NCI-H510A treated with DMSO at 0.1 percent for 48 hours (cell line): ENCODE data around the gene TMEM235.
"Not testable (repeated sequence)": the region's sequence is repeated elsewhere in the genome, so short reads cannot be mapped to it uniquely, and the experiment has no call there.

ENCODE experiments used
- DNase-seq: peaks from one replicate; lab custom pipeline; 2025; lab: John Stamatoyannopoulos, UW

Gene TMEM235

DNA sequence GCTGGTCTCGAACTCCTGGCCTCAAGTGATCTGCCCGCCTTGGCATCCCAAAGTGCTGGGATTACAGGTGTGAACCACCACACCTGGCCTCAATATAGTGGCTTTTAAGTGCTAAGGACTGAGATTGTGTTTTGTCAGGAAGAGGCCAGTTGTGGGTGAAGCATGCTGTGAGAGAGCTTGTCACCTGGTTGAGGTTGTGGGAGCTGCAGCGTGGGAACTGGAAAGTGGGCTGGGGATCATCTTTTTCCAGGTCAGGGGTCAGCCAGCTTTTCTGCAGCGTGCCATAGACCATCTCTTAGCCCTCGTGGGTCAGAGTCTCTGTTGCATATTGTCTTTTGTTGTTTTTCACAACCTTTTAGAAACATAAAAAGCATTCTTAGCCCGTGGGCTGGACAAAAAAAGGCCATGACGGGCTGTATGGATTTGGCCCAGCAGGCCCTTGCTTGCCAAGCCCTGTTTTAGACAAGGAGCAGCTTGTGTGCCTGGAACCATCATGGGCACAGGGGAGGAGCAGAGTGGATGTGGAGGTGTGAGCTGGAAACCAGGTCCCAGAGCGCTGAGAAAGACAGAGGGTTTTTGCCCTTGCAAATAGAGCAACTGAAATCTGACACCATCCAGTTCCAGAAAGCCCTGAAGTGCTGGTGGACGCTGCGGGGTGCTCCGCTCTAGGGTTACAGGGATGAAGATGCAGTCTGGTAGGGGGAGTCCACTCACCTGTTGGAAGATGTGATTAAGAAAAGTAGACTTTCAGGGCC, 11.9 kb upstream of the TMEM235 start:
- DNase-seq = peak; percentile 90

DNA sequence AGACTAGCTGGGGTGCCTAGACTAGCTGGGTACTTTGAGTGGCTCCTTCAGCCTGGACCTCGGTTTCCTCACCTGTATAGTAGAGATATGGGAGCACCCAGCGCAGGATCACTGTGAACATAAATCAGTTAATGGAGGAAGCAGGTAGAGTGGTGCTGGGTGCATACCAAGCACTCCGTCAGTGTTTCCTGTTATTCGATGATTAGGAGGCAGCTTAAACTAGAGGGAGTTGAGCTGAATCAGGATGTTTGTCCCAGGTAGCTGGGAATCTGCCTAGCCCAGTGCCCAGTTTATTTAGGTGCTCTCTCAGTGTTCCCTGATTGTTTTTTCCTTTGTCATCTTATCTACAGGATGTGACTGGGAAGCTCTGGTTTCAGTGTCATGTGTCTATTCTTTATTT, 8.4 kb upstream of the TMEM235 start:
- DNase-seq = no peak

DNA sequence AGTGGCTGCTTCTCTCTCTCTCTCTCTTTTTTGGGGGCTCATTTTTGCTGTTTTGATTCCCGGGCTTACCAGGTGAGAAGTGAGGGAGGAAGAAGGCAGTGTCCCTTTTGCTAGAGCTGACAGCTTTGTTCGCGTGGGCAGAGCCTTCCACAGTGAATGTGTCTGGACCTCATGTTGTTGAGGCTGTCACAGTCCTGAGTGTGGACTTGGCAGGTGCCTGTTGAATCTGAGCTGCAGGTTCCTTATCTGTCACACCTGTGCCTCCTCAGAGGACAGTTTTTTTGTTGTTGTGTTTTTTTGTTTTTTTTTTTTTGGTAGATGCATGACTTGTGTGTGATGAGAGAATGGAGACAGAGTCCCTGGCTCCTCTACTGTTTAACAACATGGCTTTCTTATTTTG, 7.7 kb upstream of the TMEM235 start:
- DNase-seq = no peak

DNA sequence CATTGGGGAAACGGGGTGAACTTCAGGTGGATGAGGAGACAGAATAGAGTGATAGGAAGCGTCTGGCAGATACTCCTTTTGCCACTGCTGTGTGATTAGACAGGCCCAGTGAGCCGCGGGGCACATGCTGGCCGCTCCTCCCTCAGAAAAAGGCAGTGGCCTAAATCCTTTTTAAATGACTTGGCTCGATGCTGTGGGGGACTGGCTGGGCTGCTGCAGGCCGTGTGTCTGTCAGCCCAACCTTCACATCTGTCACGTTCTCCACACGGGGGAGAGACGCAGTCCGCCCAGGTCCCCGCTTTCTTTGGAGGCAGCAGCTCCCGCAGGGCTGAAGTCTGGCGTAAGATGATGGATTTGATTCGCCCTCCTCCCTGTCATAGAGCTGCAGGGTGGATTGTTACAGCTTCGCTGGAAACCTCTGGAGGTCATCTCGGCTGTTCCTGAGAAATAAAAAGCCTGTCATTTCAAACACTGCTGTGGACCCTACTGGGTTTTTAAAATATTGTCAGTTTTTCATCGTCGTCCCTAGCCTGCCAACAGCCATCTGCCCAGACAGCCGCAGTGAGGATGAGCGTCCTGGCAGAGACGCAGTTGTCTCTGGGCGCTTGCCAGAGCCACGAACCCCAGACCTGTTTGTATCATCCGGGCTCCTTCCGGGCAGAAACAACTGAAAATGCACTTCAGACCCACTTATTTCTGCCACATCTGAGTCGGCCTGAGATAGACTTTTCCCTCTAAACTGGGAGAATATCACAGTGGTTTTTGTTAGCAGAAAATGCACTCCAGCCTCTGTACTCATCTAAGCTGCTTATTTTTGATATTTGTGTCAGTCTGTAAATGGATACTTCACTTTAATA, 7.0 kb upstream of the TMEM235 start:
- no peak for DNase-seq

DNA sequence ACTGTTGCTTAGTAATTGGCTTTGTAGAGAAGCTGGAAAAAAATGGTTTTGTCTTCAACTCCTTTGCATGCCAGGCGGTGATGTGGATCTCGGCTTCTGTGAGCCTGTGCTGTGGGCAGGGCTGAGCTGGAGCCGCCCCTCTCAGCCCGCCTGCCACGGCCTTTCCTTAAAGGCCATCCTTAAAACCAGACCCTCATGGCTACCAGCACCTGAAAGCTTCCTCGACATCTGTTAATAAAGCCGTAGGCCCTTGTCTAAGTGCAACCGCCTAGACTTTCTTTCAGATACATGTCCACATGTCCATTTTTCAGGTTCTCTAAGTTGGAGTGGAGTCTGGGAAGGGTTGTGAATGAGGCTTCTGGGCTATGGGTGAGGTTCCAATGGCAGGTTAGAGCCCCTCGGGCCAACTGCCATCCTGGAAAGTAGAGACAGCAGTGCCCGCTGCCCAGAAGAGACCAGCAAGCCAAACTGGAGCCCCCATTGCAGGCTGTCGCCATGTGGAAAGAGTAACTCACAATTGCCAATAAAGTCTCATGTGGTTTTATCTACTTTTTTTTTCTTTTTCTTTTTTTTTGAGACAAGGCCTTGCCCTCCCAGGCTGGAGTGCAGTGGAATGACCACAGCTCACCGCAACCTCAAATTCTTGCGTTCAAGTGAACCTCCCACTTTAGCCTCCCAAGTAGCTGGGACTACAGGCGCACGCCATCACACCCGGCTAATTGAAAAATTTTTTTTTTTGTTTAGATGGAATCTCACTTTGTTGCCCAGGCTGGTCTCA, 6.2 kb upstream of the TMEM235 start:
- DNase-seq = no peak

DNA sequence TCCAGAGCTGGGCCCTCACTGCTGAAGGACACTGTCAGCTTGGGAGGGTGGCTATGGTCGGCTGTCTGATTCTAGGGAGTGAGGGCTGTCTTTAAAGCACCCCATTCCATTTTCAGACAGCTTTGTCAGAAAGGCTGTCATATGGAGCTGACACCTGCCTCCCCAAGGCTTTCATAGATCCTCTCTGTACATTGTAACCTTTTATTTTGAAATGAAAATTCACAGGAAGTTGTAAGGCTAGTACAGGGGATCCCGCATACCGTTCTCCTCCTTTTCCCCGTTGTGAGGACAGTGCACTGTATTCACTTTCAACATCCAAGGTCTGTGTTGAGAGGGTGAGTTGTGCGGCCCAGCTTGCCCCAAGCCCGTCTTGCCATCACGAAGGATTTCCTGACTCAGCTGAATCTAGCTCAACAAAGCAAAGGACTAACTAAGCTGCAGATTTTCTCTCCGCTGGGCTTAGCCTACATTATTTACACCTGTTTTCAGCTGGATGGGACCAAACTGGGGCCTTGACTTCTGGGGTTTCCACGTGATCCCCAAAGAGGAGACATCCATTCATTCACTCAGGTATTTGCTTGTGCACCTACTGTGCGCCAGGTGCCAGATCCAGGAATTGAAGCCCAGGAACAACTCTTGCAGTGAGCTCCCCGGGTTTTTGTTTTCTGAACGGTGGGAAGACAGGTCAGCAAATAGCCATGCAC, 5.2 kb upstream of the TMEM235 start:
- no peak for DNase-seq

DNA sequence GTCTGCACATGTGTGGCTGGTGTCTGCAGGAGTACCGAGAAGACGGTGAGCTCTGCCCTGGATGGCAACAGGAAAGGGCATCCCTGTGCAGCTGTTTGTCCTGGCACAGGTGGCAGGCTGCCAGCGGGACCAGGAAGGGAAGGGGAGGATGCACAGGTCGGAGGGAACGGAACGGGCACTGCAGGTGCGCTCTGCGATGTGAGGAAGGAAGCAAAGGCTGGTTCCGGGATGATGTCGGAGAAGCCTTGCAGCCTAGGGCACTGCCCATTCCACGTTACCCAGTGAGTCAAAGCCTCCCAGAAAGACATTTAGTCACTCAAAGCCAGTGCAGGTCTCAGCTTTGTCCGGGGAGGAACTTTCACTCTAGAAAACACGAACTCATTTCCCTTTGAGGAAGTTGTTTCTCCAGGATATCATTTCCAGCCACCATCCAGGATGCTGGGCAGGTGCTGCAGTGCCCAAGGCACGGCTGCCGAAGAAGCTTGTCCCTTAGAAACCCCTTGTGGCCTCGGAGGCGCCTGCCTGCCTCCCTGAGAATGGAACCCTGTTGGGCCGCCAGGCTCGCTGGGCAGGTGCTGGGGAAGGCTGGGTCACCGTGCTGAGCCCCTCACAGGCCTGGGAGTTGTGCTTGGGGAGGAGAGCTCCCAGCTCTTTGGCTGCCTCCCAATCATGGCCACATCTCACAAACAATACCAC, 4.5 kb upstream of the TMEM235 start:
- peak; percentile 49 for DNase-seq

DNA sequence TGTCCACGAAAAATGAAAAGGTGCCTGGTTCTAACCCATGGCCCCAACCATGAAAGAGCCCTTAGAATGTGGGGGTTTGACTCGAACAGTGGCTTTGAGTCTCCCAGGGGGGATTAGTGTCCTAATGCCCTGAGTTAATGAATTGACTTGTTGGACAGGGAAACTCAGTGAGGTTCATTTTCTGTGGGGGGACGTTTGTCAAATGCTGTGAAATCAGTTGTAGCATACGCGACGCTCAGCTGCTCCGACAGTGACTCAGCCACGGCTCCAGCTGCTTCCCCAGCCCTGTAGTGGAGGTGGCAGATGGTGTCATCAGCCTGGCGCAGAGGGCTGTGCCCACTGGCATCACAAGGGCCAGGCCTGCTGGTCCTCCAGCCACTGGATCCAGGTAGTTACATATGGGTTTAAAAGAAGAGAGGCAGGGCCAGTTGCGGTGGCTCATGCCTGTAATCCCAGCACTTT, 3.9 kb upstream of the TMEM235 start:
- DNase-seq = no peak

DNA sequence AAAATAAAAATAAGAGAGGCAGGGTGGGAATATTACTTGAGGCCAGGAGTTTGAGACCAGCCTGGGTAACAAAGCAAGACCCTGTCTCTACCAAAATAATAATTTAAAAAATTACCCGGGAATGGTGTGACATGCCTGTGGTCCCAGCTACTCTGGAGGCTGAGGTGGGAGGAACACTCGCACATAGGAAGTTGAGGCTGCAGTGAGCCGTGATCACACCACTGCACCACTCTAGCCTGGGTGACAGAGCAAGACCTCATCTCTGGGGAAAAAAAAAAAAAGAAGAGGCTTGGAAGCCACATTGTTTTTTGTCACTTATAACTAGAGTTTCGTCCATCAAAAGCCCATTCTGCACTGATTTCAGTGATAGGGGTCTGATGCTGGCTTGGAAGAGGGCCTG, 3.3 kb upstream of the TMEM235 start:
- no peak for DNase-seq

DNA sequence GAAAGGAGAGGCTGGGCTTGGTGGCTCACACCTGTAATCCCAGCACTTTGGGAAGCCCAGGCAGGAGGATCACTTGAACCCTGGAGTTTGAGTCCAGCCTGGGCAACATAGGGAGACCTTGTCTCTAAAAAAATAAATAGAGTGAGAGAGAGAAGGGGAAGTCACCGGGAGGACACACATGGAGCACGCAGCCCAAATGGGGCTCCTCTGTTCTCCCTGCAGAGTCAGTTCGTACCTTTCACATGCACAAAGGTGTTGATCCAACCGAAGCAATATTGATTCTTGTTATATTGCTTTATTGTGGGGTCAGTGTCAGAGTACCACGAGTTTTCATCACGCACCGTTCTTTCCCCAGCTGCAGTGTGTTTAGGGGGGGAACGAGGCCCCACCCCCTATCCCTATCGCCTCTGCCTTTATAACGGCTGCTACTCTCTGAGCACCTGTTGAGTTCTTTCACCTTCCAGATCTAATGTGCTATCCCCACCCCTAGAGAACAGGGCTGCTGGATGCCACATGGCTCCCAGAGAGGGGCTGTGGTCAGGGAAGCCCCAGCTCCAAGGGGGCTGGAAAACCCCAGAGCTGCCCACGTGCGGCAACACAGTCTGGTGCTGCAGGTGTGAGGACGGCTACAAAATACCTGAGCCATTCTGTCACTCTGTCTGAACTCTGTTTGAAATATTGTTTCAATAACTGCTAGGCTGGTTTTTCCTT, 1.0 kb upstream of the TMEM235 start:
- DNase-seq = no peak

DNA sequence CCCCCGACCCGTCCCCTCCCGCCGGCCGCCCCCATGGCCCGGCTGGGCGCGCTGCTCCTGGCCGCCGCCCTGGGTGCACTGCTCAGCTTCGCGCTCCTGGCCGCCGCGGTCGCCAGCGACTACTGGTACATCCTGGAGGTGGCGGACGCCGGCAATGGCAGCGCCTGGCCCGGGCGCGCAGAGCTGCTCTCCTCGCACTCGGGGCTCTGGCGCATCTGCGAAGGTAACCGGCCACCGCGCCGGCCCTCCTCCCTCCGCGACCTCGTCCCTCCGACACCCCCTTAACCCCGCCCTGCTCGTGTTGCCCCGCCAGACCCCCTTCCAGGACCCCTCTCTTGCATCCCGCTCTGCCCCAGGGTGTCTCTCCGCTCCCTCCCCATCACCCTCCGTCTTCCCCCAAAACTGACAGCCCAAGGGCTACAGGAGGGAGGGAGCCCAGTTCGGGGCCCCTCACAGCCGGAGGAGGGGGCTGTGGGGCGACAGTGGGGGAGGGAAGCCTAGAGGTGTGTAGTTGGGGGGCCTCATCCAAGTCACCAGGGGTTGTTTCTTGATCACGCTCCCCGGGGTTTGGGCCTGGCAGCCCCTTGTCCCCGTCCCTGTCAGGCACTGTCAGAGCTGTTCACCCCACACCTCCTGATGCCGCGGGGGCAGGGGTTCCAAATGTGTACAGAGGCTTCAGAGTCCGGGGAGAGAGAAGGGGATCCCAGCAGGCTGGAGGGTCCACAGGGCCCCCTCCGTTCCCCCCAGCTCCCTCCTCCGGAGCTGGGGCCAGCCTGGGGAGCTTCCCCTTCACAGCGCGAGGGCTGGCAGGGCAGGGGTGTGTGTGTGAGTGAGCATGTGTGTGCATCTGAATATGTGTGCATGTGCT, 794 bp downstream of the TMEM235 start:
- DNase-seq = no peak

DNA sequence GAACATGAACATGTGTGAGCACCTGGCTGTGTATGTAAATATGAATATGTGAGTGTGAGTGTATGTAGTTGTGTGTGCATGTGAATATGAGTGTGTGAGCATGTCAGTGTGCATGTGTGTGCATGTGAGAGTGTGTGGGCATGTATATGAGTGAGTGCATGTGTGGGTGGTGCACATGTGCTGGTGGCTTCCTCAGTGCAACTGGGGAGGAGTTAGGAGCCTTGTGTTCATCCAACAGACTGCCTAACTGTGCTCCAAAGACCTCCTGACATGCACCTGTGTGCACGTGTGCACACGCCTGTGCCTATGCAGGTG, 1.4 kb downstream of the TMEM235 start:
- DNase-seq = no peak

DNA sequence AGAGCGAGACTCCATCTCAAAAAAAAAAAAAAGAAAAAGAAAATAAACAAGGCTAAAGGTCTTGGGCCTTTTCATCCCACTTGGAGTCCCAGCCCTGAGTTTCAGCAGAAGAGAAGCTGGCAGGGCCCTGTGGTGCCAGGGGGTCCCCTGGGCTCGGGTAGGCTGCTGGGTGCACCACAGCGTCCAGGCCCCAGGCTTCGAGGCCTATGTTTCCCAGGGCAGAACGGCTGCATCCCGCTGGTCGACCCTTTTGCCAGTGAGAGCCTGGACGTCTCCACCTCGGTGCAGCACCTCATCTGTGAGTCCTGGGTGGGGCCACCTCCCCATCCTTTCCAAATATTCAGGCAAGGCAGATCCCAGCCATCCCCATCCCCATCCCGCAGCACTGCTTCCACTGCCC, 2.2 kb downstream of the TMEM235 start:
- no peak for DNase-seq

DNA sequence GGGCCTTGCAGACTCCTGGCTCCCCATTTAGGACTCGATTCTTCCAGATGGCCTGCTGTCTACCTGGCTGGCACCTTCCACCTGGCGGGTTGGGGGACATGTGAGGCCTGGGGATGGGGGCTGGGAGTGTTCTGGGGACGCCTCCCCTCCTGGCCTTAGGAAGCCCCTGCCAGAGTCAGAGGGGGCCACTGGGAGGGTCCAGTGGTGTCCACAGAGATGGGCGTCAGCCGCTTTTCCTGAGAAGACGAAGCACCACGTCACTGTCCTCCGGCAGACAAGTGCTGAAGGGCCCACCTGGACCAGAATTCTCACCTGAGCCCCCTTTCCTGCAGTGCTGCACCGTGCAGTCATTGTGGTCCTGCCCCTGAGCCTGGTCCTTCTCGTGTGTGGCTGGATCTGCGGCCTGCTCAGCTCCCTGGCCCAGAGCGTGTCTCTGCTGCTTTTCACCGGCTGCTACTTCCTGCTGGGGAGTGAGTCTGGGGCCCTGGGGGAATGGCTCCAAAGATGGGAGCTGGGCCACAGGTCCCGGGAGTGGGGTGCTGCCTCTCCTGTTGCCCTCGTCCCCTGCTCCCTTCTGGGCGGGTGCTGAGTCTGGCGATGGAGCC, 2.9 kb downstream of the TMEM235 start:
- no peak for DNase-seq

DNA sequence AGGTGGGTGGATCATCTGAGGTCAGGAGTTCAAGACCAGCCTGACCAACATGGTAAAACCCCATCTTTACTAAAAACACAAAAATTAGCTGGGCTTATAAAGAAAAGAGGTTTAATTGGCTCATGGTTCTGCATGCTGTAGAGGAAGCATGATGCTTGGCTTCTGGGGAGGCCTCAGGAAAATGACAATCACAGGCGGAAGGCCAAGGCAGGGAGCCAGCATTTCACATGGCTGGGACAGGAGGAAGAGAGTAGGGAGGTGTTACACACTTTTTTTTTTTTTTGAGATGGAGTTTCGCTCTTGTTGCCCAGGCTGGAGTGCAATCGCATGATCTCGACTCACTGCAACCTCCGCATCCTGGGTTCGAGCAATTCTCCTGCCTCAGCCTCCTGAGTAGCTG, 3.6 kb downstream of the TMEM235 start:
- DNase-seq = not testable (repeated sequence)

DNA sequence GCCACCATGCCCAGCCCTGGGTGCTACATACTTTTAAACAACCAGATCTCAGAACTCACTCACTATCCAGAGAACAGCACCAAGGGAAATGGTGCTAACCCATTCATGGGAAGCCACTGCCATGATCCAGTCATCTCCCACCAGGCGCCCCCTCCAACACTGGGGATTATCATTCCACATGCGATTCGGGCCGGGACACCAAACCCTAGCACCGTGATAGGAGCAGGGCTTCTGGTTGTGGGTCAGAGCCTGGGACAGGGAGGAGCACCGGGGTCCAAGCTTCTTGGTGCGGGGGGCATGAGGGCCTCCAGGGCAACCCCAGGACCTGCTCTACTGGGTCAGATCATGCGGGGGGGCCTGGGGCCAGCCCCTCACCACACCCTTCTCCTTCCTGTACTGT, 4.5 kb downstream of the TMEM235 start:
- DNase-seq = no peak

DNA sequence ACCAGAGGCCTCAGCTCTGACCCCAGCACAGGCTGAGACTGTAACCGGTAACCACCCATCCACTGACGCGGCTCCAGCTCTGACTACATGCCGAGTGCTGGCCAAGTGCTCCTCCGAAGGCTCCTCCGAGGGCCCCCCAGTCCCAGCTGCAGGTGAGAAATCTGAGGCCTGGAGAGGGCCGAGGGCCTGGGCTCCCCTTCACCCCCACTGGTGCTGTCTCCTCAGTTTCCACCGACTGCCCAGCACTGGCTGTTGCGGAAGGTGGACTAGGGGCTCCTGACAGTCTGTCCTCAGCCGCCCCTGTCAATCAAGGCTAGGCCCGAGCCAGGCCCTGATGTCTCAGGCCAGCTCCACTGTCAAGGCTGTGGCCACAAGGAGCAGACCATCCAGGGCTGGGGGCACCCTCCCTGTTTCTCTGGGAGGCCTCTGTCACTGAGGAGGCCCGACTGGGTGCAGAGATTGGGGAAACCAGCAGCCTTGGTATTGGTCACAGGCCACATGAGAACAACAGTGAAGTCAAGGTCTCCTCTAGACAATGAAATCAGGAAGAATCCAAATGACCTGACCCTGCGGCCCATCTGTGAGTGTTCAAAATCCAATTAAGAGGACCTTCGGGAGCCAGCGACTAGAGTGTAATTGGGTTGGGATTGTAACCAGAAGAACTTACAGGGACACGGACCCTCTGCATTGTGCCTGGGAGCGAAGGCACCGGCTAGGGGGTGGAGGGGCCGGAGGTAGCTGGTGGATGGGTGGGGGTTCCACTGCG, 5.1 kb downstream of the TMEM235 start:
- DNase-seq = no peak

DNA sequence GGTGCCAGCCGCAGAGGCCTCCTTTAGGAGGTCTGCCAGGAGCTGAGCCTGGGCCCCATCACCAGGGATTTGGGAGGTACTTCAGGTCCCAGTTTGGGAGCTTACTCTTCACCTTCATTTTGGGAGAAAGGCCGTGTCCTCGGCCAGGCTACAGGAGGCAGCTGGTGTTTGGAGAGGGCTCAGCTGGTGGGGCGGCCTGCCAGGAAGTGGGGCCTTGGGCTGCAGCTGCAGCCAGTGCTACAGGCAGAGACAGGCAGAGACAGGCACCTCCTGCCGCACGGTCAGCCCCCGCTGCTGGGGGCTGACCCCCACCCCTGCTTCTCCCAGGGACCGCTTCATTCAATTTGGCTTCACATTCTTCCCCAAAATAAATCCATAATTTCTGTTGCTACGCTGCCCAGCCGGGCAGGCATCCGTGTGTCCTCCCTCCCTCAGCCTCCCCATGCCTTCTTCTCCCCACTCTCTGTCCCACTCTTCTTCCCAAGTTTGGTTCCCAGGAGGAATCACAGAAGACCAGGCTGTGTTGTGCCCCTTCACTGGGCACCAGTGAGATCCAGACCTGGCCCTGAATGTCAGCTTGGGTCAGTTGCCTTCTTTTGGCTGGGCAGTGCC, 6.1 kb downstream of the TMEM235 start:
- no peak for DNase-seq
